ENCODE results near the gene SYT13. TPM values are rescaled to one million over a fixed set of nuclear protein-coding genes. Genes with fewer than 3 reads are reported as not detected.
A peak's percentile ranks its signal among the peaks of the same experiment; 100 is the strongest.
"Not testable (repeated sequence)": the region's sequence is repeated elsewhere in the genome, so short reads cannot be mapped to it uniquely, and the experiment has no call there.

Gene SYT13
- total RNA-seq, 1 donor = not detected

DNA sequence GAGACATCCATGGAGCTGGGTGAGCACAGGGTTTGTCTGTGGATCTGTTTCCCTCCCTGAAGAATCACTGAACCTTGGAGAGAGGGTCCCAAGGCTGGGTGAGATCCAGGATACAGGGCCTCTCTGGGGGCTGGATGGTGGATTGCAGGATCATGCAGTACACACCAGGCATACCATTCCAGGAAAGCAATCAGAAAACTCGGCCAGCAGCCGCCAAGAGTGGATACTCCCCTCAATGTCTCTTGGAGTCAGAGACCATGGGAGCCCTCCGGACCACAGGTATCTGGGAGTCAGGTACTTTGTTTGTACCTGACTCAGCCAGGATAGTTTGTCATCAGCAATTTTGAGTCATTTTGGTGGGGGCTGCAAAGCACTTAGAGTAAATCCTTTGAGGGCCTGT lies 14.6 kb upstream of the SYT13 start:
- DNase-seq (ENCODE audit: low read depth) = no peak
- H3K4me3 ChIP-seq (ENCODE audit: low read depth, low read length) = no peak overlapping the region
- TF ChIP-seq, protein P1, sequence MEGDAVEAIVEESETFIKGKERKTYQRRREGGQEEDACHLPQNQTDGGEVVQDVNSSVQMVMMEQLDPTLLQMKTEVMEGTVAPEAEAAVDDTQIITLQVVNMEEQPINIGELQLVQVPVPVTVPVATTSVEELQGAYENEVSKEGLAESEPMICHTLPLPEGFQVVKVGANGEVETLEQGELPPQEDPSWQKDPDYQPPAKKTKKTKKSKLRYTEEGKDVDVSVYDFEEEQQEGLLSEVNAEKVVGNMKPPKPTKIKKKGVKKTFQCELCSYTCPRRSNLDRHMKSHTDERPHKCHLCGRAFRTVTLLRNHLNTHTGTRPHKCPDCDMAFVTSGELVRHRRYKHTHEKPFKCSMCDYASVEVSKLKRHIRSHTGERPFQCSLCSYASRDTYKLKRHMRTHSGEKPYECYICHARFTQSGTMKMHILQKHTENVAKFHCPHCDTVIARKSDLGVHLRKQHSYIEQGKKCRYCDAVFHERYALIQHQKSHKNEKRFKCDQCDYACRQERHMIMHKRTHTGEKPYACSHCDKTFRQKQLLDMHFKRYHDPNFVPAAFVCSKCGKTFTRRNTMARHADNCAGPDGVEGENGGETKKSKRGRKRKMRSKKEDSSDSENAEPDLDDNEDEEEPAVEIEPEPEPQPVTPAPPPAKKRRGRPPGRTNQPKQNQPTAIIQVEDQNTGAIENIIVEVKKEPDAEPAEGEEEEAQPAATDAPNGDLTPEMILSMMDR (IDR thresholded peaks at IDR 0.05; ENCODE audit: insufficient read depth, low read length) = no peak

DNA sequence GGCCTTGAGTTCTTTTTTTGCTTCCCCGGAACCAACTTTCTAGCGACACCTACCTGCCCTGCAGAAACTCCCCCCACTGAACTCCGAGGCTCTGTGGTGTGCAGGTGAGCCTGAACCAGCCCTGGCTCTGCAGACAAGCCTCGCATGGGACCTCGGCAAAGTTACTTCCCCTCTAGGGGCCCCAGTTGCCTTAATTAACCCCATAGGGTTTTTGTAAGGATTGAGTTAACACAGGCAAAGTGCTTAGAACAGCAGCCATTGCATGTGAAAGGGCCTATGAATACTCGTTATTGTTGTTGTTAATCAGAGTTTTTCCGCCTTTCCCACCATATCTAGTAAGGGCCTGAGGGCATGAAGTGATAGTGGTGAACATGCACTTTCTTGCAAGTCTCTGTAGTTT lies 12.6 kb upstream of the SYT13 start:
- H3K4me3 ChIP-seq (ENCODE audit: low read depth, low read length) = no peak overlapping the region
- TF ChIP-seq, protein P1 (IDR thresholded peaks at IDR 0.05; ENCODE audit: insufficient read depth, low read length) = no peak
- no peak for DNase-seq (ENCODE audit: low read depth)

DNA sequence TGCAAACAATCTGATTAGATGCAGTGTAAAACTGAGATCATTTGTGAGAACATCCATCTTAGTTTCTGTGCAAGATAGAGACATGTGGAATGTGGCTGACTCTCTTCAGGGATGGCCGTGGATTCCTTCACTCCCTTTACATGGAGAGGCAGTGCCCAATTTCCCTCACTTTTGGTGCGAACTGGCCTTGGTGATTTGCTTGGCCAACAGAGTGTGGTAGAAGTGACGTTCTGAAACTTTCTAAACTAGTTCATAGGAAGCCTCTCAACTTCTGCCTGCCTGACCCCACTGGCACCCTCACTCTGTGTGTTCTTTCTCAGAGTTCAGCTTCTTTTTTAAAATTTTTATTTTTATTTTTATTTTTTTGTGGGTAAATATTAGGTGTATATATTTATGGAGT lies 9.9 kb upstream of the SYT13 start:
- no peak overlapping the region for H3K4me3 ChIP-seq (ENCODE audit: low read depth, low read length)
- TF ChIP-seq, protein P1 (IDR thresholded peaks at IDR 0.05; ENCODE audit: insufficient read depth, low read length) = no peak
- DNase-seq (ENCODE audit: low read depth) = no peak

DNA sequence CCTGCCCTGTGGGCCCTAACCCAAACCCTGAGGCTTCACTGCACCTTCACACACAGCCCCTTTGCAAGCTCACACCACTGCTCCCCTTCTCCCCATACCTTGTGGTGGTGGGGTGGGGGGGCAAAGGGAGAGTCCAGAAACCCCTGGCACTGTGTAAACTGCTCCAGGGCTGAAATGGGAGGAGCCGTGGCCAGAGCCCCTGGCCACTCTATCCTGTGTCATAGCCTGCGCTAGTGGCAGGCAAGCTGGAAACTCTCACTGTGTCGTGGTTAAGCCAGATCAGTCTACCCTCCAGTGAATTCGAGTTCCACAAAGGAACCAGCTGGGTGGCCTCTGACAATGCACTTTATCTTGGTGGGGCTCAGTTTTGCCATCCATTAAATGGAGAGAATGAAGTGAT lies 8.4 kb upstream of the SYT13 start:
- H3K4me3 ChIP-seq (ENCODE audit: low read depth, low read length) = no peak overlapping the region
- TF ChIP-seq, protein P1 (IDR thresholded peaks at IDR 0.05; ENCODE audit: insufficient read depth, low read length) = no peak
- DNase-seq (ENCODE audit: low read depth) = no peak

DNA sequence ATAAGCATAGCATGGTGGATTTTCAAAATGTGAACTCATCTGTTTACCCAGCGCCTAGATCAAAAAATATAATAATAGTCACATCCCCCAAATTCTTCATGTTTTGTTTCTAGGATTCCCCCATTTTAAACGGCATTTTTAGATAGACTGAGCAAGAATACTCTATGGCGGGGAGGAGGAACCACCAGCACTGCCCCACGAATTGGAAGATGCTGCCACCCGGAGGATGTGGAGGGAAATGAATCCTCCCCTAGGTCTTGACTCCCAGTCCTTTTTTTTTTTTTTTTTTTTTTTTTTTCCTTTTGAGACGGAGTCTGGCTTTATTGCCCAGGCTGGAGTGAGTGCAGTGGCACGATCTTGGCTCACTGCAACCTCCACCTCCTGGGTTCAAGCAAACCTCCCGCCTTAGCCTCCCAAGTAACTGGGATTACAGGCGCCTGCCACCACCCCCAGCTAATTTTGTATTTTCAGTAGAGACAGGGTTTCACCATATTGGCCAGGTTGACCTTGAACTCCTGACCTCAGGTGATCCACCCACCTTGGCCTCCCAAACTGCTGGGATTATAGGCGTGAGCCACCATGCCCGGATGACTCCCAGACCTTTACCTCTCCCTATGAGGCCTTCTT lies 7.5 kb upstream of the SYT13 start:
- not testable (repeated sequence) for H3K4me3 ChIP-seq (ENCODE audit: low read depth, low read length)
- DNase-seq (ENCODE audit: low read depth) = peak; percentile 87
- TF ChIP-seq, protein P1 (IDR thresholded peaks at IDR 0.05; ENCODE audit: insufficient read depth, low read length) = peak; percentile 78

DNA sequence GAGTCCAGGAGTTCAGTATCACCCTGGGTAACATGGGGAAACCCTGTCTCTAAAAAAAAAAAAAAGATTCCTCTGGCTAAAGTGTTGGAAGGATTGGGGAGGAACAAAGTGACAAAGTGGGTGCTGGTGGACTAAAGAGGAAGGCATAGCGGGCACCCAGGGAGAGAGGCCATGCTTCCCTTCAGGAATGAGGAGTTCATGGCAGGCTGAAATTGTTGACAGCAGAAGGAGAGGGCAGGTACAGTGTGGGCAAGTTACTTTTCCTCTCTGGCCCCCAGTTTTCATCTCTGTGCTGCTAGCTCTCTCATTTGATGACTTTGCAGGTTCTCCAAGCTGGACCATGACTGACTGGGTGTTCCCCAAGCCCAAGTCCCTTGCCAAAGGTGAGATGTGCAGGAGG lies 4.4 kb upstream of the SYT13 start:
- TF ChIP-seq, protein P1 (IDR thresholded peaks at IDR 0.05; ENCODE audit: insufficient read depth, low read length) = no peak
- DNase-seq (ENCODE audit: low read depth) = no peak
- H3K4me3 ChIP-seq (ENCODE audit: low read depth, low read length) = no peak overlapping the region

DNA sequence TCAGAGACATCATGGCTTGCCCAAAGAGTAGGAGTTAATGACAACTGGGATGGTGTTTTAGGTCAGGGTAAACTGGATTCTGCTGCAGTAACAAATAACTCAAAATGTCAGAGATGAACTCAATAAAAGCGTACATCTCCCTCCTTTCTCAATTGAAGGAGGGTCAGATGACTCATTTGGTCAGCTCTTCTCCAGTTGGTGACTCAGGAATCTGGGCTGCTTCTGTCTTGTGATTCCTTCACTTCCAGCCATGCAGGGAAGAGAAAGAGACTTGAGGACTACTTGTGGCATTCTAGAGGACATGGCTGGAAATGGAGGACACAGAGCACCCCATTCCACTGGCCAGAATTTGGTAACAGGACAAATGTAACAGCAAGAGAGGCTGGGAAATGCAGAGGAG lies 3.2 kb upstream of the SYT13 start:
- TF ChIP-seq, protein P1 (IDR thresholded peaks at IDR 0.05; ENCODE audit: insufficient read depth, low read length) = no peak
- no peak overlapping the region for H3K4me3 ChIP-seq (ENCODE audit: low read depth, low read length)
- peak; percentile 36 for DNase-seq (ENCODE audit: low read depth)

All from fibroblast of the aortic adventitia (primary cell).